HG02623 (cell line): Measurements from ENCODE around the gene PIK3CD.
"Not testable (repeated sequence)": the region's sequence is repeated elsewhere in the genome, so short reads cannot be mapped to it uniquely, and the experiment has no call there.

ENCODE experiments used
- ATAC-seq: cut with Tn5 transposase; IDR thresholded peaks from one replicate; pipeline ENCODE4 v1.9.1; 2021; ENCODE audit warnings: moderate library complexity; ENCODE audit not compliant: unreplicated experiment

The PIK3CD gene

DNA sequence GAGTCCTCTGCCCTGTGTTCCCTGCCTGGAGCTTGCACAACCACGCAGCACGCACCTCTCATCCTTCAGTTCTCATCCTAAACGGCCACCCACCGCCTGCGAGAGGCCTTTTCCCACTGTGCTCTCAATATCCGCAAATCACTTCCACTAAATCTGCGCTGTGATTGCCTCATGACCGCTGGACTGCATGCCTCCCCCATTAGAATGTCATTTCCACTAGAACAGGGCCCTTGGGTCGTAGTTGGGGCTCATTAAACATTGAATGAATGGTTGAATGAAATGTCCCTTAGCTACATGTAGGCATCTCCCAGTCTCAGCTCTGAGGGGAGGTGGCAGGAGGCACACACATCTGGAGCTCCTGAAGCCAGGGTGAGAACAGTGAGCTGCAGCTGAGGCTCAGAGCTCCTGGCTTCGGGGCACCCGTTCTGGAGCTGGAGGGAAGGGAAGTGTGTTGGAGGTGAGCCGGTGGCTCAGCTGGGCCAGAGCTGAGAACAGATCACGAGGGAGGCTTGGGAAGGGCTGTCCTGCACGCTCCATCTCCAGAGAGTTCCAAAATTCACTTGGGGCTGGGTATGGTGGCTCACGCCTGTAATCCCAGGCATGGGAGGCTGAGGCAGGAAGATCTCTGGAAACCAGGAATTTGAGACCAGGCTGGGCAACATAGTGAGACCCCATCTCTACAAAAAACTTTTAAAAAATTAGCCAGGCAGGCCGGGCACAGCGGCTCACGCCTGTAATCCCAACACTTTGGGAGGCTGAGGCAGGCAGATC is 32.4 kb upstream of the PIK3CD start:
- no peak for ATAC-seq

DNA sequence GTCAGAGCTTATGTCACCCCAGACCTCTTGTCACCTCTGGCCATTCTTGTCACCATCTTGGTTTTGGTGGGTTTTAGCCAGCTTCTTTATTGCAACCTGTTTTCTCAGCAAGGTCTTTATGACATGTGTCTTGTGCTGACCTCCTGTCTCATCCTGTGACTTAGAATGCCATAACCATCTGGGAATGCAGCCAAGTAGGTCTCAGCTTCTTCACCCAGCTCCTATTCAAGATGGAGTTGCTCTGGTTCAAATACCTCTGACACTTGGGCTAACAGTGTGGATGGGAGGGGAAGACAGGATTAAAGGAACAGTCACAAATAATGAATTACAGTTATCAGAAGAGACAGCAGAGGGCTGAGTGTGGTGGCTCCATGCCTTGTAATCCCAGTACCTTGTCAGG is 30.5 kb upstream of the PIK3CD start:
- no peak for ATAC-seq

DNA sequence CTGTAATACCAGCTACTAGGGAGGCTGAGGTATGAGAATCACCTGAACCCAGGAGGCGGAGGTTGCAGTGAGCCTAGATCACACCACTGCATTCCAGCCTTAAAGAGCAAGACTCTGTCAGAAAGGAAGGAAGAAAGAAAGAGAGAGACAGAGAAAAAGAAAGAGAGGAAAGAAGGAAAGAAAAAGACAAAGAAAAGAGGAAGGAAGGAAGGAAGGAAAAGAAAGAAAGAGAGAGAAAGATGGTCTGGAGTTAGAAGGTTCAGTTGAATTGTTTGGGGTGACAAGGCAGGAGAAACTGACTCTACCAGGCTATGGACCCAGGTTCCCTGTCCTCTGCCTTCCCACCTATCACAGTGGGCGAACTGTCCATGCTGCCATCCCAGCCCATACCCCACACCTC is 27.4 kb upstream of the PIK3CD start:
- no peak for ATAC-seq

DNA sequence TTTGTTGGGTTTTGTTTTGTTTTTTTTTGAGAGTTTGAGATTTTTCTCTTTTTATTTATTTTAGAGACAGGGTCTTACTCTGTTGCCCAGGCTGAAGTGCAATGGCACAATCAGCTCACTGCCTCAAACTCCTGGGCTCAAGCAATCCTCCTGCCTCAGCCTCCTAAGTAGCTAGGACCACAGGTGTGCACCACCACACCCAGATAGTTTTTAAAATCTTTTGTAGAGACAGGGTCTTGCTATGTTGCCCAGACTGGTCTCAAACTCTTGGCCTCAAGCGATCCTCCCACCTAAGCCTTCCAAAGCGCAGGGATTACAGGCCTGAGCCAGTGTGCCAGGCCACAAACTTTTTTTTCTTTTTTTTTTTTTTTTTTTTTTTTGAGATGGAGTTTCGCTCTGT is 26.5 kb upstream of the PIK3CD start:
- ATAC-seq: not testable (repeated sequence)

DNA sequence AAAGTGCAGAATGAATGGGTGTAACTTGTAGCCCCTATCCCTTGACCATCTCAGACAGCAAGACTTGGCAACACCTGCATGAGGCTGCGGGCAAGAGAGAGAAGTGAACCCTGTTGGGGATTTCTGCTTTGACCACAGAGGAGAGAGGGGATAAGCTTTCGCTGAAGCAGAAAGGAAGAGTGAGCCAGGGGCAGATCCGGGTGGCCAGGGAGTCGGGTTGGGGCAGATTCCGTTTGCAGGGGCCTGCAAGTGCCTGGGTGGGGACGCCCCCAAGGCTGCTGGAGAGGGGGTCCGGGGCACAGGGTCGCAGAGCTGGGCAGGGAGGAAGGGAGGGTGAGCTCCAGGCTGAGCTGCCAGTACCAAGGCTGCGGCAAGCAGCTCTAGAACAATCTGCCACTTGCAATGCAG is 25.3 kb upstream of the PIK3CD start:
- no peak for ATAC-seq

DNA sequence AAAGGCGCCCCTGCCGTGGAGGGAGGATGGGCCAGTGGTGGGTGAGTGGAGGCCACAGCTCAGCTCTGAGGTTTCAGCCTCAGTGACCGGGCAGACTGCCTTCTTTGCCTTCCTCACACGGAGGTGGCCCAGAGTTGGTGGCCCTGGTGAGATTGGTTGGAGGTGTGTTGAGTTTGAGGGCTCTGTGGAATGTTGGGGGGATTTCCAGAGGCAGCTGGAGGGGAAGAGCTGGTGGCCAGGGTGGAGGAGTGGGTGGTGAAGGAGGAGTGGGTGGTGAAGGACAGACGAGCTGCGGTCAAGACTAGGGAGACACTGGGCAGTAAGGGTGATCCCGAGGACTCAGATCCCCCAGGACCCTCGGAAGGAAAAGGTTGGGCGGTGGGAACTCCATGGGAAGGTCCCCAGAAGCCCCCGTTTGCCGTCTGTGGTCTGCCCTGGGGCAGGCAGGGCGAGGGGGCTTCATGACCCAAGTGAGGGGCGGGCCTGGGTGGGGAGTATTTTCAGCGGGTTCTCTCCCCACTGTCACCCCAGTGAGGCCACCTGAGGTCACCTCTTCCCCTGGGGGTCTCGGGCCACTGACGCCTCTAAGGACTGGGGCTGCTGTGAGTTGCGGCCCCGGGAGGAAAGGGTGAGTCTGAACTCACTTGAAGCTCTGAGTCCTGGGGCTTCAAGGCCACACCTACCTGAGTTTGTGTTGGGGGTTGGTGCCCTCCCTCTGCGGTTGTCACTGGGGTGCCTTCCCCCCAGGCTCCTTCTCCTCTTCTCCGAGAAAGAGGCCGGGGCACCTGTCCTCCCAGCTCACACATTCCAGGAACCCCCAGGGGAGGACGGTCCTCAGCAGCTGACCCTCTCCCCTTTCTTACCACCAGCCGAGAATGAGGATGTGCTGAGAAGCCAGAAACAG is 22.7 kb upstream of the PIK3CD start:
- no peak for ATAC-seq

DNA sequence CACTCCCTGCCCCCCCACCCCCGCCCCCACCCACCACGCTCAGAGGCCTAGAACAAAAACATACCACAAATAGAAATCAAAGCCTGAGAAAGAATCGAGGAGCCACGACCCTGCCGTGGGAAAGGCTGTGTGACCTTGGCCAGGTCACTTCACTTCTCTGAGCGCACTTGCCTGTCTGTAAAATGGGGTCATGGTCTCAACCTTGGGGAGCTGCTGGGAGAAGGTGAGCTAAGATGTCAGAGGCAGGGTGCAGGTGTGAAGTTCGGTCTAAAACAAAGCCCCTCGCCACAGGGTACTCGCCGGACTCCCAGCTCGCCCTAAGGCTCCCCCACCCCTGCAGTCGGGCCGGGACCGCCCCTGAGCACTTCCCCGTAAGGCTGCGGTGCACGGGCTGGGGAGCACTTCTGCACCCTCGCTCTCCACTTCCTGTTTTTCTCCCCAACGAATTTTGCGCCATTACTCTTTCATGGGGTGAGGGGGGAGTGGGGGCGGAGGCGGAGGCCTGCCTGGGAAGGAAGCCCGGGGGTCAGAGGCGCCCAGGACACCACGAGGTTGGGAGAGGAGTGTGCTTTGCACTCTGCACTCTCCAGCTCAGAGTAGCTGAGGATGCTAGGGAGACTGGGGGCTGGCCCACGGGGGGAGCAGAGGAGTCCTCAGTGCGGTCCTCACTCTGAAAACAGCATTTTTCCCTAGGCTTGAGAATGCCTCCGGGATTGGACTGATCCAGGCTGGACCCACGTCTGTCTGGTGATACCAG is 21.9 kb upstream of the PIK3CD start:
- no peak for ATAC-seq

DNA sequence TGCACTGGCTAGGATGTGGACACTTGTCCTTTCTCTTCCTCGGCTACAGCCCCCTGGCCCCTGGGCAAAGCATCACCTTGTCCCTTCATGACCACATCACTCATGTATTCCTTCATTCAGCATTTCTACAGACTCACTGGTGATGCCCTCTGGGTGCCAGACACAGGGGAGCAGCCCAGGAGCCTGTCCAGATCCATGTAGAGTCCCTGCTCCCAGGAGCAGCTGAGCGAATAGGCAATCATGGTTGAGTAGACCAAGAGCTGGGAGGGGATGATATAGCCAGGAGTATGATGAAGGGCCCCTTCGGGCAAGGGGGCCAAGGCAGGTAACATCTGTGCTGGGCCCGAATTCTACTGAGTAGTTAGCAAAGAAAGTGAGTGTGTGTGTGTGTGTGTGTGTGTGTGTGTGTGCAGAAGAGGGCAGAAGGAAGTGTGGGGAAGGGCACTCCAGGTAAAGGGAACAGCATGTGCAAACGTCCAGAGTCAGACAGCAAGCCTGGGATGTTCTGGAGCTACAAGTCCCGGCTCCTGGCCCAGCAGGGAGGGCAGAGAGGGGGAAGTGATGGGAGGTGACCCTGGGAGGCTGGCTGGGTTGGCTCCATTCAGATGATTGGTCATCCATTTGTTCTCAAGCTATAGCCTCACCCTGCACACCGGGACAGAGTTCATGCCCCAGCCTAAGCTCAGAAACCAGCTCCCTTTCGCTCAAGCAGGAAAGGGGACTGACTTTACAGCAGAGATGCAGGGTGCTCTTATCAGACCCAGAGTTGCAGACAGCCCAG is 21.0 kb upstream of the PIK3CD start:
- ATAC-seq: no peak

DNA sequence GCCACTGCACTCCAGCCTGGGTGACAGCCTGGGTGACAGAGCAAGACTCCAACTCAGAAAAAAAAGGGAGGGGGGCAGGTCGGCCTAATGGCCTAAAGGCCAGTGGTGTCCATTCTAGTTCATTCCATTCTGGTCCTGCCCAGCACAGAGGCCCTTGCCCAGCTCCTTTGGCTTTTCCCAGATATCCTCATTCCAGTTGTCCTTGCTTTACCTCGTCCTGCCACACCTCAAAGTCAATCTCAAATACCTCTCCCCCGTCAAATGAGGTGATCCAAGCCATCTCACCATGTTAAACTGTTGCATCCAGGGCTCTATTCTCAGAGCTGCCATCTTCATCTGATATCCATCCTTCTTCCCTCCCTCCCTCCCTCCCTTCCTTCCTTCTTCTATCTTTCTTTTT is 19.9 kb upstream of the PIK3CD start:
- ATAC-seq: no peak

DNA sequence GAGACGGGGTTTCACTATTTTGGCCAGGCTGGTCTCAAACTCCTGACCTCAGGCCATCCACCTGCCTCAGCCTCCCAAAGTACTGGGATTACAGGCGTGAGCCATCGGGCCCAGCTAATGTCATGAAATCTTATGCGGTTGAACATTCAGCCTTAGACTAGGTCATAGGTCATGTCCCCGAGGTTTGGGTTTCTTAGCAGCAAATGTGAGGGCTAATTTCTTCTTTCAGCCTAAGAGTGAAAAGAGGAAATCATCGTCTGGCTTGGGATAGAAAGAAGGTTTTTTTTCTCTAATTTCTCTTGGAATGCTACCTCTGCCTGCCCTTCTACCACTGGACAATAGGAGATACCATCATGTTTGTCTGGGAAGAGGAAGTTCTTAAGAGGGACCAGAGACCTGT is 18.0 kb upstream of the PIK3CD start:
- no peak for ATAC-seq

DNA sequence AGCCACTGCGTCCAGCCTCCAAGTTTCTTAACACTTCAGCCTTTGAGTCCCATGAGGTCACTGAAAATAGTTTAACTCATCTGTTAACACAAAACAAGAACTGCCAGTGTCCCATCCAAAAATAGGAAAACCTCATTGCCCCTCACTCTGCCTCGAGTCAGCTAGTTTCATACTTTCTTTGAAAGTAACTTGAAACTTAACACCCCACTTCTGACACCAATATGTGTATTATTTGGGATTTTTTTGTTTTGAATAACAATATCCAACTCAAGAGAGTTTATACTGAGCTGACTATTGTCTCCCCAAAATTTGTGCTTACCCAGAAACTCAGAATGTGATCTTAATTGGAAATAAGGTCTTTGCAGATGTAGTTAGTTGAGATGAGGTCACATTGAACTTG is 16.9 kb upstream of the PIK3CD start:
- no peak for ATAC-seq

DNA sequence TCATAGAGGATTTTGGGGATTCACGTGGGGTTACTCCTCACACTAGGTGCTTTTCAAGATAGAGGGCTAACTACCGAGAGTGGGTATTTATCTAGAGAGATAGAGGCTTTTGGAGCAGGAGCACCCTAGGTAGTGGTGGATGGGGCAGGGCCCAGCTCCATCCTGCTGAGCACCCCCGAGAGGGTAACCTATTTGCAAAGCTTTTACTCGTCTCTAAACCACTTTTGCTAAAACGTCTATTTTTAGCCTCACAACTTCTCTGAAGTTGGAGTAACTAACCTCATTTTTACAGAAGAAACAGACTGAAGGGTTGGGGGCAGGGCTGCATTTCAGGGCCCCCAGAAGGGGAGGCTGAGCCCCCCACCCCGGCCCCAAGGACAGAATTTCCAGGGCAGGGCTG is 12.3 kb upstream of the PIK3CD start:
- ATAC-seq: no peak

DNA sequence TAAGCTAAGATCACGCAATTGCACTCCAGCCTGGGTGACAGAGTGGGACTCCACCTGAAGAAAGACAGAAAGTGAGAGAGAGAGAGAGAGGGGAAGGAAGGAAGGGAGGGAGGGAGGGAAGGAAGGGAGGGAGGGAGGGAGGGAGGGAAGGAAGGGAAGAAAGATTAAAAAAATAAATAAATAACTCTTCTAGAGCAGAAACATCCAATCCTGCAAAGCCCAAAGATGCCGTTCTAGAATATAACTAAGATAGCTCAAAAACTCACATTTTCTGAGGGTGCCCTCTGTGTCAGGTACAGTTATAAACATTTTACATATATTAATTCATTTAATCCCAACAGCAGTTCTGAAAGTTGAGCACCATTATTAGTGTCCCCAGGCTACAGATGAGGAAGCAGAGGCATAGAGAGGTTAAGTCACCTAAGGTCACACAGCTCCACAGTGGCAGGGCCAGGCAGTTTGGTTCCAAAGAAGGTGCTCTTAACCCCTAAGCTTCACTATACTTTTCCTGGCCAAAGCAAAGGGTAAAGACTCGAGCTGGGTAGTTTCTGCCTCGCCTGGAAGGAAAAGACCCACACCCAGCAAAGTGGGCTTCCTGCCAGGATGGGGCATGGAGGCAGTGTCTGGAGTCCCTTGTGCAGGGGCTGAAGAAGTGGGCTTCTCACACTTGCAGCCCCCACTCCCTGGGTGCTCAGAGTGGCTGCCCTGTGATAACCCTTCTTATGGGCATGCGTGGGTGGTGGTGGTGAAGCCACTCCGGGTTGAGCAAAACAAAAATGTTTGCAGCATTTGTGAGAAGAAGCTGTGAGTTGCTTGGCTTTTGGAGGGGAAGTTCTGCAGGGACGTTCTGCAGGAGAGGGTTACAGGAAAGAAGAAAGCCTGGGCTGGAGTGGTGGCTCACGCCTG is 7.9 kb upstream of the PIK3CD start:
- ATAC-seq: no peak

DNA sequence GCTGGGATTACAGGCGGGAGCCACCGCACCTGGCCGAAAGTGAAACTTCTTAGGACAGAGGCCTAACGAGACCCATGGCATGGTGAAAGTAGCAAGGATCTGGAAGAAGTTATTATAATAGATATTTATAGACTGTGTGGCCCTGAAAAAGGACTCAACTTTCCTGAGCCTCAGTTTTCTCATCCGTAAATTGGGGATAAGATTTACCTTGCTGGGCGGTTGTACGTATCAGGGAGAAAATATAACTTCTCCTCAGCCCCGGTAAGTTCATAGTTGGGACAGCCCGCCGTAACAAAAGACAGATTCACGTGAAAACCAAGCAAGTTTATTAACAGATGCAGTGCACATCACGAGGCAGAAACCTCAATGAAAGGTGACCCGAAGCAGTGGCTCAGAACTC is 5.5 kb upstream of the PIK3CD start:
- ATAC-seq: no peak

DNA sequence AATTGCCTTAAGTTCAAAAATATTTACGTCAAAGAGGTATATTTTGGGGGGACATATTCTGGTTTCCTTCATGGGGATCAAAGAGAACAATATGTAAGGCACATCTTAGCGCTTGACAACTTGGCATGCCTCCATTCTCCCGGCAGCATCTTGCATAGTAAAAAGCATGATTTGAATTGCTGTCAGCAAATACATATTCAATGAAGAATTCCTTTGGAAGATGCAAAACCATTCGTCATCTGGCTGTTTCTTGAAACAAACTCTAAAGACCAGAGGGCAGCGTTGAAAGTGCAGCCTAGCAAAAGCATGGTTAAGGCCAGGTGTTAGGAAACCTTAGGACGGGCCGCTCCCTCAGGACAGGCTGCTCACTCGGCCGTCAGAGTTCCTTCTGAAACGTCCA is 3.4 kb upstream of the PIK3CD start:
- ATAC-seq: no peak

DNA sequence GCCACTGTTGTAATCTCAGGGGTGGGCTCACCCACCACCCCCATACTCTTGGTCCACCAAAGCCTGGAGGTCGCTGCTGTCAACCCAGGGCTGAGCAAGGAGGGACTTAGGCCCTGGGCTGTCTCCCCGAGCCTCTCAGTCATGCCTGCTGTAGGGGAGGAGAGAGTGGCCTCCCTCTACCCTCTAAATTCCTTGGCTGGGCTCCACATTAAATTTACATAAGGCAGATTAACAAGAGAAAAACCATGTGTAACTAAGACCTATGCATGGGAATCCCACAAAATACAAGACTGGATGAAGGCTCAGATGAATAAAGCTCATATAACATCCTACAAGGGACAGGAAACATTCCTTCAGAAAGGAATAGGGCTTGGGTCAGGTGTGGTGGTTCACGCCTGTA is 1.8 kb upstream of the PIK3CD start:
- ATAC-seq: no peak

DNA sequence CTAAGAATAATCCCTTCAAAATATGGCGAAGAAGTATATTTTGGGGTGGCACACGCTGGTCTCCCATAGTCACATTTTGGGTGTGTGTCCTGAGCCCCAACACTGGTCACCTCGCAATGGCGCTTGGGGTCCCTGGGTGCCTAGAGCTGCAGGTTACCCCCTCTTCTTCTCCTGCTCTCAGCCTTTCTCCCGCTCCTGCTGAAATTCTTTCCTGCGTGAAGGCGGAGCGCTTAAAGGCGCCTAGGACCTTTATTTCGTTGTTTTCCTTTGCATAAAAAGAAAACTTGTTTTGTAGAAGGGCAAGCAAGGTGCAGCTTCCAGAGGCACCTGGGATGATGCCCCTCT is 339 bp upstream of the PIK3CD start:
- ATAC-seq: no peak

DNA sequence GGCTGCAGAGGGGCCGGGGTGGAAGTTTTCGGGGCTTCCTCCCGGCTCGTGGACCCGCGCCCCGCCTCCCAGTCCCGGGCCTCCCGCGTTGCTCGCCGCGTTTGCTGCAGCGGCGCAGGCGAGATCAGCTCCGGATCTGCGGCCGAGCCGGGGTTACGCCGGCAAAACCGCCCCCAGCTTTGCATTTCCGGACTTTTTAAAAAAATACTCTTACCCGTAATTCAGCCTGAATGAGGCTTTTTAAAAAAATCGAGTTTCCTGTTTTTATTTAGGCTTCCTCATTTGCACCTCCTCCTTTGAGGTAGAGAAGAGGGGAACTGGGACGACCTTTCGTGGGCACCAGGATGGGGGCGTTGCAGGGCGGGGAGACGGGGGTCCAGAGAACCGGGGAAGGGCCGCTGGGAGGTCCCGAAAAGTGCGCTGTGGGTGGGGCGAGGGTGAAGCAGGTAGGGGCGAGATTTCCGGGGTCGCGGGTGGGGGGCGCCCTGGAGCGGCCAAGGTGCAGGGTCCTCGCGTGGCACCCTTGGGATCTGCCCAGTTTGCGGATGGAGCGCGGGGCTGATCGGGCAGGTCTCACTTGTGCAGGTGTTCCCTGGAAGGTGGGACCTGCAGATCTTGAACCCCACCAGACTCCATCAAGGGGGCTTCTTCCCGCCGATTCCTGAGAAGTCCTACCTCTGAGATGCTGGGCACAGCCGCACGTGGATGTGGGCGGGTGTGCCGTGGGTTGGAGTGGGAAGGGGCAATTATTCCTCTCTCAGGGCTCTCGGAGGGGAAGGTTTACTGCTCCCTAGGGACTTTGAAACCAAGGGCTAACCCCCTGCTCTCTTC is 1.1 kb downstream of the PIK3CD start:
- ATAC-seq: peak; percentile 32

DNA sequence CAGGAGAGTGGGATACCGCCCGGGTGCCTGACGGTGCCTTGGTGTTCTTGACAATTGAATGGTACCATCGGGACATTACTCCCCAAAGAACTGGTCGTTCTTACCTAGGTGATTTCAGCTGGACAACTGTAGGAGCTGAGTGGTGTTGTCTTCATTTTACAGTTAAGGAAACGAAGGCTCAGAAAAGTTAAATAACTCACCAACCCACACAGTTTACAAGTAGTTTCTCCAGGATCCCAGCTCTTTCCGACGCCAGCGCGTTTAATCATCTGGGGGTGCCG is 1.6 kb downstream of the PIK3CD start:
- ATAC-seq: no peak
